Natural killer cell (primary cell): Measurements from ENCODE around the gene DOLPP1. TPM values are rescaled to one million over a fixed set of nuclear protein-coding genes. Genes with fewer than 3 reads are reported as not detected.
"Not testable (repeated sequence)": the region's sequence is repeated elsewhere in the genome, so short reads cannot be mapped to it uniquely, and the experiment has no call there.

Experiments used
- ATAC-seq, 3 donors: fragments of 150-1000 bp in 2 of 3; fragments of 200-7000 bp in 1 of 3; cut with Tn5 transposase; 1 replicate in 1 of 3; 2 replicates in 2 of 3; pipeline ENCODE4 v1.10.0; 2021; ENCODE audit warnings: mild to moderate bottlenecking in 2 of 3, moderate library complexity in 2 of 3
- DNase-seq, 2 donors: peaks; one replicate each; pipeline versions ENCODE4 v3.0.0 to v3.0.0-alpha.2; 2013 to 2021; ENCODE audit warnings: mixed read lengths in 1 of 2
- H3K27ac ChIP-seq: one replicate; pipeline ENCODE4 v1.5.1; 2013; ENCODE audit warnings: mild to moderate bottlenecking, low read length
- H3K27me3 ChIP-seq: one replicate; pipeline ENCODE4 v1.6.1; 2013; ENCODE audit warnings: low read length; ENCODE audit not compliant: control insufficient read depth, insufficient read depth
- H3K36me3 ChIP-seq: one replicate; pipeline ENCODE4 v1.6.1; 2013; ENCODE audit warnings: low read length; ENCODE audit not compliant: control insufficient read depth, insufficient read depth
- H3K4me1 ChIP-seq: one replicate; pipeline ENCODE4 v1.6.1; 2013; ENCODE audit warnings: low read length; ENCODE audit not compliant: control insufficient read depth, insufficient read depth
- H3K4me3 ChIP-seq: one replicate; pipeline ENCODE4 v1.5.1; 2013; ENCODE audit warnings: low read length
- H3K9me3 ChIP-seq: one replicate; pipeline ENCODE4 v1.6.1; 2013; ENCODE audit warnings: low read length; ENCODE audit not compliant: control insufficient read depth, insufficient read depth
- H3K27ac Mint-ChIP-seq, 2 donors: one replicate each; pipeline ENCODE4 v1.8.0; 2022; ENCODE audit warnings: mild to moderate bottlenecking in 2 of 2, mixed read lengths in 2 of 2, moderate library complexity in 1 of 2
- H3K27me3 Mint-ChIP-seq, 2 donors: one replicate each; pipeline ENCODE4 v1.8.0; 2022; ENCODE audit warnings: low read depth in 2 of 2, mixed read lengths in 2 of 2
- H3K36me3 Mint-ChIP-seq: one replicate; pipeline ENCODE4 v1.8.0; 2022; ENCODE audit warnings: mixed read lengths
- H3K4me1 Mint-ChIP-seq, 2 donors: one replicate each; pipeline ENCODE4 v1.8.0; 2022; ENCODE audit warnings: mixed read lengths in 2 of 2
- H3K4me3 Mint-ChIP-seq: one replicate; pipeline ENCODE4 v1.8.0; 2022; ENCODE audit warnings: mild to moderate bottlenecking, moderate library complexity, mixed read lengths
- H3K9me3 Mint-ChIP-seq, 2 donors: one replicate each; pipeline ENCODE4 v1.8.0; 2022; ENCODE audit warnings: mixed read lengths in 2 of 2
- WGBS: methylation state at CpG from one replicate; pipeline ENCODE4 v1.1.7; 2013; ENCODE audit warnings: missing lambda C conversion rate; ENCODE audit not compliant: insufficient coverage; 5-methylcytosine and 5-hydroxymethylcytosine counted together
- intact Hi-C: fragments of 100-400 bp; cut with micrococcal nuclease; formaldehyde crosslinking; loops from one replicate; pipeline ENCODE4 v1.14.2; 2022
- total RNA-seq, 4 donors: library from RNA; stranded (reverse); fragments of 120-200 nt in 1 of 4; gene quantifications; one replicate each; pipeline versions ENCODE4 v1.2.3 to v1.2.4, GENCODE V29; 2013 to 2022
- TF ChIP-seq, protein P1 (sequence below): fragments of 200-600 bp; IDR thresholded peaks from one replicate; pipeline ENCODE4 v1.8.0; 2022; ENCODE audit warnings: antibody characterized with exemption

Gene DOLPP1
- total RNA-seq, 3 donors from 2014 or later (not counting 1 experiment from before 2014, with no cell fraction given), result 7.5 to 11.6 (median 7.8) TPM

GRCh38 chr9:129033216-129033615 is 47.7 kb upstream of the DOLPP1 start:
- no peak overlapping the region for H3K27ac ChIP-seq
- H3K4me3 ChIP-seq, result no peak overlapping the region
- no peak for DNase-seq
- H3K27me3 ChIP-seq, result no peaks in the 10 kb centered on the region
- Mint-ChIP-seq H3K36me3 (no peaks in the 10 kb centered on the region), H3K27me3 (no peaks in the 10 kb centered on the region), H3K27ac (no peak overlapping the region), H3K4me1 (peaks cover 23 to 32% of the 10 kb centered on the region in 2 donors), H3K9me3 (no peaks in the 10 kb centered on the region), H3K4me3 (no peak overlapping the region)
- TF ChIP-seq, protein P1, sequence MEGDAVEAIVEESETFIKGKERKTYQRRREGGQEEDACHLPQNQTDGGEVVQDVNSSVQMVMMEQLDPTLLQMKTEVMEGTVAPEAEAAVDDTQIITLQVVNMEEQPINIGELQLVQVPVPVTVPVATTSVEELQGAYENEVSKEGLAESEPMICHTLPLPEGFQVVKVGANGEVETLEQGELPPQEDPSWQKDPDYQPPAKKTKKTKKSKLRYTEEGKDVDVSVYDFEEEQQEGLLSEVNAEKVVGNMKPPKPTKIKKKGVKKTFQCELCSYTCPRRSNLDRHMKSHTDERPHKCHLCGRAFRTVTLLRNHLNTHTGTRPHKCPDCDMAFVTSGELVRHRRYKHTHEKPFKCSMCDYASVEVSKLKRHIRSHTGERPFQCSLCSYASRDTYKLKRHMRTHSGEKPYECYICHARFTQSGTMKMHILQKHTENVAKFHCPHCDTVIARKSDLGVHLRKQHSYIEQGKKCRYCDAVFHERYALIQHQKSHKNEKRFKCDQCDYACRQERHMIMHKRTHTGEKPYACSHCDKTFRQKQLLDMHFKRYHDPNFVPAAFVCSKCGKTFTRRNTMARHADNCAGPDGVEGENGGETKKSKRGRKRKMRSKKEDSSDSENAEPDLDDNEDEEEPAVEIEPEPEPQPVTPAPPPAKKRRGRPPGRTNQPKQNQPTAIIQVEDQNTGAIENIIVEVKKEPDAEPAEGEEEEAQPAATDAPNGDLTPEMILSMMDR, result no peak
- H3K4me1 ChIP-seq, result peaks cover 22% of the 10 kb centered on the region
- no peaks in the 10 kb centered on the region for H3K36me3 ChIP-seq
- WGBS, result 81% methylated on average over 6 of the region's 8 CpGs
- ATAC-seq, result no peak
- H3K9me3 ChIP-seq, result no peaks in the 10 kb centered on the region
- intact Hi-C loops, result no loop called here

GRCh38 chr9:129035838-129036237 is 45.1 kb upstream of the DOLPP1 start:
- WGBS, result 75% methylated on average over 13 of the region's 13 CpGs
- peaks cover 24 to 40% of the 10 kb centered on the region in 2 donors for H3K4me1 Mint-ChIP-seq
- not testable (repeated sequence) for H3K36me3 ChIP-seq, H3K9me3 Mint-ChIP-seq, H3K27ac ChIP-seq, H3K9me3 ChIP-seq, H3K27me3 Mint-ChIP-seq, ATAC-seq, H3K36me3 Mint-ChIP-seq, H3K27me3 ChIP-seq, DNase-seq
- H3K27ac Mint-ChIP-seq, result peak overlapping the region; percentile 73 to 89
- intact Hi-C loops, result loop anchor here (1.0 kb wide), 2 partner anchors 8 to 155 kb away; partner anchors contain the start of genes KYAT1 and SH3GLB2
- Histone ChIP-seq H3K4me3 (peak overlapping the region; percentile 12), H3K4me1 (peaks cover 28% of the 10 kb centered on the region)
- peak overlapping the region; percentile 97 for H3K4me3 Mint-ChIP-seq

DNA sequence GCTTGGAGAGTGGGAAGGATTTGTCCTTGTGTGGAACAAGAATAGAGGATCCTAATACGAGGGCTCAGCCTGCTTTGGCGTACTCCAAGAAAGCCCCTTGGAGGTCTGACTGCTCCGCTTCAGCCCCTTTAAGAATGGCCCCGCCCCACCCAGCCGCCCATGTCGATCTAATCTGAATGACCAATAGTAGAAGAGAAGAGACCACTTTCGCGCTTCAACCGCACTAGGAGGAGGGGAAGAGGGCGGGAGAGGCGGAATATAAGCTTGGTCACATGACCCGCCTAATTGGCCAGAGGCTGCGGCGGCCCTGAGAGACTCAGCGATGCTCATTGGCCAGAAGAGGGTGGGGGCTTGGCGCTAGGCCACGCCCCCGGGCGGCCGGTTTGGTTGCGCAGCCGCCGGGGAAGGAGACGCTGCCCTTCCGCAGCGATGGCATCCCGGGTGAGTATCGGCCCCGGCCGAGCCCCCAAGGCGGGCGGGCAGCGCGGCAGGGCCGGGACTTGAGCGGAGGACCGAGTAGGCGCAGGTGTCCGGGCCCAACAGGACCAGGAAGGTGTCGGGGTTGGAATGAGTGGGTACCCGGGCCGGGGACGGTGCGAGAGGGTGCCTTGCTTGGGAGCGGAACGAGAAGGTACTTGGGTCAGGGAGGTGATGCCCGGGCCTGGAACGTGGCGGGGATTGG is 44.5 kb upstream of the DOLPP1 start, which contains the start of gene MIGA2:
MIGA2 (plus strand) TSS at position 386 of the 682 bp plus-strand sequence. CDS start 3,969 bp downstream, outside the sequence.
- H3K4me1 ChIP-seq, result peaks cover 28% of the 10 kb centered on the region
- peak within 1 kb of the TSS; percentile 62 for H3K27ac ChIP-seq
- TF ChIP-seq, protein P1, result no peak
- H3K36me3 ChIP-seq, result peaks cover 4% of the 10 kb centered on the region
- Mint-ChIP-seq H3K36me3 (no peaks in the 10 kb centered on the region), H3K9me3 (no peaks in the 10 kb centered on the region), H3K27ac (peak within 1 kb of the TSS; percentile 73 to 89), H3K27me3 (no peaks in the 10 kb centered on the region), H3K4me3 (peak within 1 kb of the TSS; percentile 97), H3K4me1 (peaks cover 24 to 40% of the 10 kb centered on the region in 2 donors)
- H3K9me3 ChIP-seq, result no peaks in the 10 kb centered on the region
- peak; percentile 90 to 97 for DNase-seq
- H3K27me3 ChIP-seq, result no peaks in the 10 kb centered on the region
- peak within 1 kb of the TSS; percentile 99 for H3K4me3 ChIP-seq
- ATAC-seq, result peak; percentile 96 to 100 (median 98)
- intact Hi-C loops, result loop anchor here (1.0 kb wide), 2 partner anchors 8 to 155 kb away; partner anchors contain the start of genes KYAT1 and SH3GLB2
- WGBS, result under 1% methylated on average over 49 of the region's 49 CpGs

DNA sequence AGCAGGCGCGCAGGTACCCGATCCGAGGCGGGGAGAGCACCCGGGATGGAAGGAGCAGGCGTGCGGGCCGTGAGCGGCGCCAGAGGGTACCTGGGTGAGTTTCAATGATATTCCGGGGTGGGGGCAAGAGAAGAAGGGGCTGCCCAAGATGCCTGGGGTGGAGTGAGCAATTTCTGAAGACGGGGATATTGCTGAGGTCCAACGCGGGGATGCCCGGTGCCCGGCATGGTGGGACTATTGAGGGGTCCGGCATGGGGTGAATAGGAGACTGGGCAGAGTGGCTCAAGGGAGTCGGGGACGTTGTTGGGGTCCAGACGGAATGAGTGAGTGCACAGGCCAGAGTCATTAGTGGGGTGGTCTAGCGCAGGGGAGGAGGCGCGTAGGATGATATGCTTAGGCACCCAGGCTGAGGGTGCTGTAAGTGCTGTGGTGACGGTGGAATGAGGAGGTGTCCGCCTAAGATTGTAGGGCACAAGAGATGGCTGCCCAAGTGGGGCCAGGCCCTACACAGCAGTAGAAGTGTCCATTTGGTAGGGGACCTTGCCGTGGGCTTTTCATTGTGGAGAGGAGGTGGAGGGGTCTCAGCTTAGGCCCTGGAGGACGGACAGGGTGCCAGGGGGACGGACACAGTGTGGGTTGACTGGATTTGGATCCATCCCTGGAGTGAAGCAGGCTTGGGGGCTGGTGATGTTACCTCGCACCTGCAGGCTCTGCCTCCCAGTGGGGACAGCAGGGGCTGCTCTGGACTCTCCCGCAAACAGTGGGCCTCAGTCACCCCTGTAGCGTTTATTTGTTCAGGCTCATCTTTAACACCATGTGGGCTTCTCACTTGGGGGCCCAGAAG is 43.8 kb upstream of the DOLPP1 start:
- DNase-seq, result peak in 1 of 2 donors; percentile 29
- no peaks in the 10 kb centered on the region for H3K9me3 ChIP-seq
- H3K4me1 Mint-ChIP-seq, result peaks cover 24 to 40% of the 10 kb centered on the region in 2 donors
- H3K27ac Mint-ChIP-seq, result peak overlapping the region; percentile 73 to 89
- intact Hi-C loops, result loop anchor here (1.0 kb wide), 2 partner anchors 9 to 156 kb away; partner anchors contain the start of genes KYAT1 and SH3GLB2
- 20% methylated on average over 32 of the region's 32 CpGs for WGBS
- peak overlapping the region; percentile 97 for H3K4me3 Mint-ChIP-seq
- no peak for ATAC-seq
- no peaks in the 10 kb centered on the region for H3K36me3 Mint-ChIP-seq
- H3K27me3 ChIP-seq, result no peaks in the 10 kb centered on the region
- peaks cover 10% of the 10 kb centered on the region for H3K36me3 ChIP-seq
- peak overlapping the region; percentile 62 for H3K27ac ChIP-seq
- TF ChIP-seq, protein P1, result no peak
- peak overlapping the region; percentile 99 for H3K4me3 ChIP-seq
- H3K4me1 ChIP-seq, result peaks cover 28% of the 10 kb centered on the region
- no peaks in the 10 kb centered on the region for H3K27me3 Mint-ChIP-seq
- no peaks in the 10 kb centered on the region for H3K9me3 Mint-ChIP-seq
